Sigmoid colon (tissue), 7 donors: ENCODE measurements around the gene KIF12. TPM values are rescaled to one million over a fixed set of nuclear protein-coding genes. Genes with fewer than 3 reads are reported as not detected.
A peak's percentile ranks its signal among the peaks of the same experiment; 100 is the strongest.
"Not testable (repeated sequence)": the region's sequence is repeated elsewhere in the genome, so short reads cannot be mapped to it uniquely, and the experiment has no call there.

Experiments used
- DNase-seq: peaks from one replicate; pipeline ENCODE4 v3.0.0-alpha.2; 2019
- H3K27ac ChIP-seq, 4 donors: fragments of 200-600 bp; sonication (generic); one replicate each; pipeline ENCODE4 v1.5.1; 2016 to 2019; ENCODE audit warnings: mild to moderate bottlenecking in 1 of 4
- H3K27me3 ChIP-seq, 3 donors: fragments of 200-600 bp; sonication (generic); one replicate each; pipeline ENCODE4 v1.5.1; 2019; ENCODE audit warnings: mild to moderate bottlenecking in 1 of 3
- H3K36me3 ChIP-seq, 4 donors: fragments of 200-600 bp; sonication (generic); one replicate each; pipeline ENCODE4 v1.5.1; 2016 to 2019
- H3K4me1 ChIP-seq, 4 donors: fragments of 200-600 bp; sonication (generic); one replicate each; pipeline ENCODE4 v1.5.1; 2017 to 2019
- H3K4me3 ChIP-seq, 4 donors: fragments of 200-600 bp; sonication (generic); one replicate each; pipeline ENCODE4 v1.5.1; 2017 to 2019; ENCODE audit warnings: mild to moderate bottlenecking in 2 of 4, moderate library complexity in 1 of 4
- H3K9me3 ChIP-seq, 4 donors: fragments of 200-600 bp in 3 of 4; sonication (generic) in 3 of 4; one replicate each; pipeline versions ENCODE4 v1.5.1 to v1.6.1; 2013 to 2019
- EP300 ChIP-seq, 4 donors: sonication (generic); formaldehyde crosslinking; IDR thresholded peaks; one replicate each; pipeline ENCODE4 v1.6.1; 2017; ENCODE audit warnings: antibody characterized with exemption in 4 of 4
- POLR2A ChIP-seq, 2 donors: fragments of 450-650 bp; IDR thresholded peaks; one replicate each; pipeline ENCODE4 v1.6.1; 2016; ENCODE audit warnings: antibody characterized with exemption in 2 of 2, mild to moderate bottlenecking in 2 of 2, moderate library complexity in 2 of 2
- POLR2AphosphoS5 ChIP-seq, 4 donors: sonication (generic); formaldehyde crosslinking; IDR thresholded peaks; one replicate each; pipeline ENCODE4 v1.6.1; 2017; ENCODE audit warnings: antibody characterized with exemption in 4 of 4
- WGBS, 2 donors: extraction: QIAGEN DNeasy Blood & Tissue Kit; methylation state at CpG; one replicate each; pipeline ENCODE4 v1.1.7; 2013; 5-methylcytosine and 5-hydroxymethylcytosine counted together
- intact Hi-C: fragments of 100-400 bp; cut with DNase I; formaldehyde crosslinking; loops from one replicate; pipeline ENCODE4 v1.15.1; 2023
- polyA plus RNA-seq, 3 donors: library from polyadenylated mRNA; stranded (reverse); fragments of 200-250 nt; gene quantifications; one replicate each; pipeline ENCODE4 v1.2.3, GENCODE V29; 2013
- total RNA-seq, 4 donors: library from RNA; depleted of rRNA; stranded (reverse); fragments of >200 nt; gene quantifications; one replicate each; pipeline ENCODE4 v1.1.0, GENCODE V29; 2016
- TF ChIP-seq, protein P1 (sequence below), 4 experiments: fragments of 450-650 bp in 3 of 4; fragments of 200-600 bp in 1 of 4; IDR thresholded peaks; one replicate each; pipeline ENCODE4 v1.5.1; 2016 to 2019; ENCODE audit warnings: antibody characterized with exemption in 4 of 4, mild to moderate bottlenecking in 3 of 4, moderate library complexity in 2 of 4
- donor health status: healthy with polysubstance abuse.
- donor health status: Bipolar disorder and iron deficiency.
- donor health status: healthy.

The KIF12 gene
- total and polyA plus RNA-seq, 7 donors, result 1.4 to 6.9 (median 3.7) TPM; not detected in 3

DNA sequence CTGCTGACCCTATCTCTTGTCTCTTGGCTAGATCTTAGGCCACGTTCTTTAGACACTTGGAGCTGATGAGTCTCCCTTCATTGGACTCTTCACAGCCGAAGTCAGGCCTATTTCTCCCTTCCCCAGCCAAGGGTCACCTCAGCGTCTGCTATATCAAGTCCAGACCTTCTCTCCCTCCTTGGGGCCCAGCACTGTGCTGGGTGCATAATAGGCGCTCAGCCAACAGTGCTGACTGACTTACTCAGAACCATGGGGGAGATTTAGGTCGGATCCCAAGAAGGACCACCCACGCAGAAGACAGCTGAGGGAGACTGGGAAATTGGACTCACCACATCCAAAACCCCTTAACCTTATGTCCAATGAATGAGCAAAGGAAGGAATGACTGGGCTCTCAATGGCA is 15.4 kb downstream of the KIF12 start:
- Histone ChIP-seq H3K27ac (no peak overlapping the region), H3K36me3 (no peaks in the 10 kb centered on the region), H3K4me1 (no peaks in the 10 kb centered on the region), H3K27me3 (no peaks in the 10 kb centered on the region), H3K4me3 (no peak overlapping the region), H3K9me3 (no peaks in the 10 kb centered on the region)
- intact Hi-C loops, result loop anchor here (2.0 kb wide), 1 partner anchor 221 kb away; no protein-coding TSS in a partner anchor
- TF ChIP-seq POLR2AphosphoS5 (IDR thresholded peaks at IDR 0.05) (no peak), POLR2A (IDR thresholded peaks at IDR 0.05) (no peak), EP300 (IDR thresholded peaks at IDR 0.05) (no peak)
- TF ChIP-seq, protein P1, sequence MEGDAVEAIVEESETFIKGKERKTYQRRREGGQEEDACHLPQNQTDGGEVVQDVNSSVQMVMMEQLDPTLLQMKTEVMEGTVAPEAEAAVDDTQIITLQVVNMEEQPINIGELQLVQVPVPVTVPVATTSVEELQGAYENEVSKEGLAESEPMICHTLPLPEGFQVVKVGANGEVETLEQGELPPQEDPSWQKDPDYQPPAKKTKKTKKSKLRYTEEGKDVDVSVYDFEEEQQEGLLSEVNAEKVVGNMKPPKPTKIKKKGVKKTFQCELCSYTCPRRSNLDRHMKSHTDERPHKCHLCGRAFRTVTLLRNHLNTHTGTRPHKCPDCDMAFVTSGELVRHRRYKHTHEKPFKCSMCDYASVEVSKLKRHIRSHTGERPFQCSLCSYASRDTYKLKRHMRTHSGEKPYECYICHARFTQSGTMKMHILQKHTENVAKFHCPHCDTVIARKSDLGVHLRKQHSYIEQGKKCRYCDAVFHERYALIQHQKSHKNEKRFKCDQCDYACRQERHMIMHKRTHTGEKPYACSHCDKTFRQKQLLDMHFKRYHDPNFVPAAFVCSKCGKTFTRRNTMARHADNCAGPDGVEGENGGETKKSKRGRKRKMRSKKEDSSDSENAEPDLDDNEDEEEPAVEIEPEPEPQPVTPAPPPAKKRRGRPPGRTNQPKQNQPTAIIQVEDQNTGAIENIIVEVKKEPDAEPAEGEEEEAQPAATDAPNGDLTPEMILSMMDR (IDR thresholded peaks at IDR 0.05), result no peak
- DNase-seq, result peak; percentile 61
- WGBS, 2 donors, result 90 to 92% methylated on average over 6 of the region's 6 CpGs

DNA sequence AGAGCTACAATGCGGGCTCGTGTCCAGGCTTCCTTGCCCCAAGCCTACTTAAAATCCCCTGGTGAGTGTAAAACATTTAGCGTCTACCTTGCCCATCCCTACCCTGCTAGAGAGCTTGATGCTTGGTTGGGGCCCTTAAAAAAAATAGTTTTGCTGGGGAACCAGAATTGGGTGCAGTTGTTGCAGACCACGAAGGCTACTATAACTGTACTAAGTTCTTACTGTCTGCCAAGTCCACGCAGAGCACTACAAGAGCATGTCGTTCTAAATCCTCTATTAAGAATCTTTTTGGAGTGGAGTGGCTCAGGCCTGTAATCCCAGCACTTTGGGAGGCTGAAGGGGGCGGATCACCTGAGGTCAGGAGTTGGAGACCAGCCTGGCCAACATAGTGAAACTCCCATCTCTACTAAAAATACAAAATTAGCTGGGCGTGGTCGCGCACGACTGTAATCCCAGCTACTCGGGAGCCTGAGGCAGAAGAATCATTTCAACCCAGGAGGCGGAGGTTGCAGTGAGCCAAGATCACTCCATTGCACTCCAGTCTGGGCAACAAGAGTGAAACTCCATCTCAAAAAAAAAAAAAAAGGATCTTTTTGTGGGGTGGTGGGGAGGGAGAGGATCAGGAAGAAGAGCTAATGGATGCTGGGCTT is 16.2 kb downstream of the KIF12 start:
- whole genome bisulfite sequencing, 2 donors, result 28 to 54% methylated on average over 13 of the region's 13 CpGs
- not testable (repeated sequence) for H3K4me1 ChIP-seq, H3K36me3 ChIP-seq, H3K27ac ChIP-seq, H3K27me3 ChIP-seq, DNase-seq, H3K9me3 ChIP-seq, H3K4me3 ChIP-seq
- intact Hi-C loops, result loop anchor here (1.0 to 2.0 kb wide), 2 partner anchors 207 to 222 kb away; no protein-coding TSS in a partner anchor
- TF ChIP-seq, protein P1 (IDR thresholded peaks at IDR 0.05), result peak in 1 of 4 experiments; percentile 21

- no peak overlapping the region for H3K4me3 ChIP-seq
- no peaks in the 10 kb centered on the region for H3K4me1 ChIP-seq
- H3K36me3 ChIP-seq, result no peaks in the 10 kb centered on the region
- peak; percentile 94 for DNase-seq
- H3K27ac ChIP-seq, result no peak overlapping the region
- no peaks in the 10 kb centered on the region for H3K9me3 ChIP-seq
- WGBS, 2 donors, result 24 to 44% methylated on average over 10 of the region's 10 CpGs
- intact Hi-C loops, result loop anchor here (1.0 to 2.0 kb wide), 2 partner anchors 208 to 223 kb away; no protein-coding TSS in a partner anchor
- no peaks in the 10 kb centered on the region for H3K27me3 ChIP-seq
- TF ChIP-seq, protein P1 (IDR thresholded peaks at IDR 0.05), result peak; percentile 51 to 93 (median 85)
- TF ChIP-seq POLR2AphosphoS5 (IDR thresholded peaks at IDR 0.05) (no peak), POLR2A (IDR thresholded peaks at IDR 0.05) (no peak)
These were observed 16.9 kb downstream of the KIF12 start for GRCh38 chr9:114082017-114082762.

DNA sequence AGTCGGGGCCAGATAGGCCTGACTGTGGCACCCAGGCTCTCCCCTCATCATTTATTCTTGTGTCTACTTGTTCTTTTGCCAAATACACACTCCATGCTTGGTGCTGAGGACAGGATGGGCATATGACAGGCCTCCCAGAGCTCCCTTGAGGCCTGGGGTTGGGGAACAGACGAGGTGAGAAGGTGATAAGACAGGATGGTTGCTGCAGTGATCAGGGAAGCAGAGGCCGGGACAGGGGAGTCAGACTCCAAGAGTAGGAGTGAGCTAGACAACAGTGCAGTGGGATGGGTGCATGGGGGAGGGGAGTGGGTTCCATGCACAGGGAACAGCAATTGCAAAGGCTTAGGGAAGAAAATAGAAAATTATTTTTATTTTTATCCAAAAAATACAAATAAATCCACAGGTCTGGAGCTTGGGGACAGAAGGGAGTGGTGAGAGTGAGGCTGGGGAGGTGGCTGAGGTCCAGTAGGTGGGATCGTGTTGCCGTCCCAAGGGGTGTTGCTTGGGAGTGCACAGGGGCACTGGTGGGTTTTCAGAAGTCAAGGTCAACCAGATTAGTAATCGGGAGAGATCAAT is 17.6 kb downstream of the KIF12 start:
- Histone ChIP-seq H3K4me1 (no peaks in the 10 kb centered on the region), H3K9me3 (no peaks in the 10 kb centered on the region), H3K27me3 (no peaks in the 10 kb centered on the region), H3K27ac (no peak overlapping the region), H3K36me3 (no peaks in the 10 kb centered on the region), H3K4me3 (no peak overlapping the region)
- peak; percentile 60 for DNase-seq
- intact Hi-C loops, result loop anchor here (1.0 to 2.0 kb wide), 2 partner anchors 209 to 223 kb away; no protein-coding TSS in a partner anchor
- no peak for TF ChIP-seq EP300 (IDR thresholded peaks at IDR 0.05)
- no peak for TF ChIP-seq POLR2A (IDR thresholded peaks at IDR 0.05)
- no peak for TF ChIP-seq POLR2AphosphoS5 (IDR thresholded peaks at IDR 0.05)
- TF ChIP-seq, protein P1 (IDR thresholded peaks at IDR 0.05), result no peak
- 27 to 72% methylated on average over 6 of the region's 6 CpGs for WGBS, 2 donors
